Fibroblast of upper back skin (primary cell): ENCODE results near the gene RBFOX1.

ENCODE experiments used
- DNase-seq: peaks from one replicate; pipeline ENCODE4 v3.0.0-alpha.2; 2013

Gene RBFOX1

GRCh38 chr16:7335991-7336634, 3.5 kb downstream of the RBFOX1 start:
- DNase-seq = no peak

DNA sequence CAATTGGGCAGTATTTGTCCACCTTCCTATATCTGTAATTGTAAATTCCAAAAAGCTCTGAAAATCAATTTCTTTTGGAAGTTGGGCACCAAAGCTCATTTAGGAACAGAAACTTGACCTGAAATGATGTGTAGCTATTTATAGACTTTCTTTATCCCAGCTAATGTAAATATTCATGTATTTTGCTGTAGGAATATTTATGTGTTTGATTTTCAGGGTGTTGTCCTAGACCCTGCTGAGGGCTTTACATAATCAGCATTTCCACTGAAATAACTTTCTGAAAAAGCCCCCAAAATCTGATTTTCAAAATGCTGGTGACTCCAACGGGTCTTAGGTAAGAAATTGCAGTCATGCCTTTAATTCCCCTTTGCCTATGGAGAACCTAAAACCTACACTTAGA, 4.1 kb downstream of the RBFOX1 start:
- no peak for DNase-seq

- DNase-seq = no peak
These were observed 6.2 kb downstream of the RBFOX1 start for GRCh38 chr16:7338826-7339225.

- DNase-seq = no peak
These were observed 7.1 kb downstream of the RBFOX1 start for GRCh38 chr16:7339700-7340099.

DNA sequence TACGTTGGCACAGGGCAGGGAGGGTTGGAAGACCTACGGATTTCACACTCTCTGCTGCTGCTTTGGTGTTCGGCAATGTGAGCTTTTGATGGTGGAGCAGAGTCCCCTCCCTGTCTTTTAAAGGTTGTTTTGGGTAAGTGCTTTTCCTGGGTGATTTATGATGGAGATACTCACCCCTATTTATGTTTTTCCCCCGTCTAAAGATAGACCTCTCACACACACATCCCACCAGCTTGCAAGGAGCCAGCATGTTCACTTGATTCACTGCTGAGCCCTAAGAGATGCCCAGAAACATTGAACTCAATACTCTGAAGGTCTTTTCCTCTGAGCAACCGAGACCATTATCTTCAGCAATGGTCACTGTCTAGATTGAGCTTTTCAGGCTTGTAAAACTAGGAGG, 8.3 kb downstream of the RBFOX1 start:
- no peak for DNase-seq

DNA sequence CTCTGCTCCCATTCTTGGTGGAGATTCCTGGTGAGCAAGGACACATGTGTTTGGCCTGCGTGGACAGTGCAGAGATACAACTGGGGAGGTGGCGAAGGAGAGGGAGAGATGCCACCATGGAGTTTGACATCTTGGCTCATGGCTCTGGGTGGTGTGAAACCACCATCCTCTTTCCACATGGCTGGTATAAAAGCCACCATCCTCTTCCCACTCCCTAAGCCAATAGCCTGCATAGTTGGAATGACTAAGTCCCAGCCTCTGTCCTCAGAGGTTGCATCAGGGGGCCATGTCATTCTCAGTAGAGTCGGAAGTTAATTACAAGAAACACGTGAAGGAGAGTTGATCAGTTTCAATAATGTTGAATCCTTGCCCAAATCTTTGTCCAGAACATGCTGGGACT, 10.0 kb downstream of the RBFOX1 start:
- no peak for DNase-seq

- no peak for DNase-seq
These were observed 10.6 kb downstream of the RBFOX1 start for GRCh38 chr16:7343243-7343642.

- no peak for DNase-seq
These were observed 12.5 kb downstream of the RBFOX1 start for GRCh38 chr16:7344830-7345780.

GRCh38 chr16:7350806-7351205, 18.2 kb downstream of the RBFOX1 start:
- no peak for DNase-seq

DNA sequence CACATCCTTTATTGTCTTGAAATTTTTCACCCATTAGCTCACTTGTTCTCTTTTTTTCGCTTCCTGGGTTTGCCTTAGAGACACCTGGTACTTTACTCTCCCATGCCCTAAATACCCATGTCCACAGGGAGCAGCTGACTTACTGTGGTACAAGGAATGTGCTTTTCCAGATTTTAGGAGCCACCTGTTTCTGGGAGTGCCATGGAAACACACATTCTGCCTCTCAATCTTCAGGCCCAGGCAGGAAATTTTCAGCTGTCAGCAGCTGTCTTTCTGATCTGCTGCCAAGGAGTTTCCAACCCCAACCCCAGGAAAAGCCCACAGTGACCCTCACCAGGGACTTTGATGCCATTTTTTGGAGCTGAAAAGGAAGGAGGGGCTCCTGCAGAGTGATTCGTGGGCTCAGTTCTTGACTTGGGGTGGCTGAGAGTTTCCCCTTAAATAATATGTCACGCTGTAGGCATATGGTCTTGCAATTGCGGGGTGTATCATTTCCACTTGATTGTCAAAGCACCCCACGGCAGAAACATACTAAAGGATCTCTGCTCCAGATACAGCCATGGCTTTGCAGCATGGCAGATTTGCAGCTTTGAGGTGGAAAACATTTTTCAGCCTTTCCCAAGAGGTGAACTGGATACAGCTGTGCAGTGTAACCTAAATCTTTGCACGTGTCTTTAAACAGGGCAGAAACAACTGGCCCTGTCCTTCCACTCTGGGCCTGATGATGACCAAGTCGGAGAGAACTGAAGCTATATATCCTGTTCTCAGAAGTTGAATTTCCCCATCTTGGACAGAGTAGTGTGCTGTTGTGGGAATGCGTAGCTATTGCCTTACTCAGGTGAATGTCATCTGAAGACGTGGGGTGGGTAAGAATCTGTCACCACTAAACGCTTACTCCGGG, 19.2 kb downstream of the RBFOX1 start:
- DNase-seq = no peak

DNA sequence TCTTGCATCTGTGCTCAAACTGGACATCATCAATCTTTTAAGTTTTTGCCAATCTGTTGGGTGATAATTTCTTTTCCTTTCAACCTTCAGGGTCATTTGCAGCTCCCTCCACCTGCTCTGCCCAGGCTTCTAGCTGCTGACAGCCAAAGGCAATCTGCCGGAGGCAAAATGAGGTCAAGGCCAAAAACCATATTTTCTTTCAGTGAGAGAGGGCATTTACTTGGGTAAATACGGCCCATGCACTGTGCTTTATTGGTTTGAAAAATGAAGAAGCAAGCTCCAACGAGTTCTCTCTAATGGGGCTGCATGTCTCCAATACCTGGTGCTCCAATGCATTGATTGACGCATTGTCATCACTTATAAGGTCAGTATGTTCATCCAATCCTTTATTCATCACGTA, 23.1 kb downstream of the RBFOX1 start:
- DNase-seq = no peak

- DNase-seq = no peak
These were observed 28.9 kb downstream of the RBFOX1 start for GRCh38 chr16:7361416-7362129.

DNA sequence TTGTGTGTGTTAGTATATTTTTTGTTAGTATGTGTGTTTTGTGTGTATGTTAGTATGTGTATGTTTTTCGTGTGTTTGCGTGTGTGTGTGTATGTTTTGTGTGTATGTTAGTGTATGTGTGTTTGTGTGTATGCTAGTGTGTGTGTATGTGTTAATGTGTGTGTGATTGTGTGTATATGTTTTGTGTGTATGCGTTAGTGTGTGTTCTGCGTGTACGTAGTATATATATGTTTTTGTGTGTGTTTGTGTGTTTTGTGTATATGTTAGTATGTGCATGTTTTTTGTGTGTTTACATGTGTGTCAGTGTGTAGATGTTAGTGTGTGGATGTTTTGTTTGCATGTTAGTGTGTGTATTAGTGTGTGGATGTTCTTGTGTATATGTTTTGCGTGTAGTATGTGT, 29.6 kb downstream of the RBFOX1 start:
- DNase-seq = no peak

DNA sequence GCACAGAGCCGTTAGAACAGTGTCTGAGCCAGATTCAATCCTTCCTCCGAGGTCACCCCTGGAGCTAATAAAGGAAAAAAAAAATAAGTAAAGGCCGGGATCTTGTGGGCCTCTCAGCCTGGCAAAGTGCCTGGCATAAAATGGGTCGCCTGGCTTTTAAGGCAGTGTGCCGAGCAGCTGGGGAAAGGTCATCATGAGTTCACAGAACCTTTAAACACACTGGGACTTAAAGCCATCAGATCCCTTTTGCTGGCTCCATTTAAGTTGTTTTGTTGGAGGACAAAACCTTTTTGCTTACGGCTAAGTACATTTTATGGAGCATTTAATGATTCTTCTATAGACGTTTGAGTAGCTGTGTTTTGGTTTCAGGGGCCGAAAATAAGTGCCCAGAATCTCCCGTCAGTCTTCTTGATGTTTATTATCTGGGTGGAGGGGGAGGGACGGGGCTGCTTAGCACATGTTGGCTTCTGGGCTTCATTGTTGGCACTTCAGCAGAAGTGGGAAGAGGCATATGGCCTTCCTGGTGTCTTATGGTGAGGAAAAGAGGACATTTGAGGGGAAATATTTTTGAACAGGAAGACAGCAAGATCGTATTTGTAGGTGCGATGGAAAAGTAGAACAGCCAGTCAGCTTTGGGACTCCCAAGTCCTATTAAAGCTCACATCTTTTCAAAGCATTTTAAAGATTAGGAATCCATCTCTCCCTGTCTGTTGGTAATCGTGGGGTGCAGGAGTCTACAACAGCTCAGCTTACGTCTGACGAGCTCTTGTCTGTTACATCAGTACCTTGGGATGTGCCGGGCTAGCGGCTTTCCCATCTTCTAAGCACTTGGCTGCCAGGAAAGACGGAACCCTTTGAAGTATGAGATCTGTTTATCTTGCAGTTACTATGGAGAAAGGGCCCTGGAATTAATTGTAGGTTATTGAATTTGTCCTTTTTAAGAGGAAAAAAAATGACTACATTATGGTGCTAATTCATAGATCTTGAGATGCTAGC, 31.1 kb downstream of the RBFOX1 start:
- no peak for DNase-seq

DNA sequence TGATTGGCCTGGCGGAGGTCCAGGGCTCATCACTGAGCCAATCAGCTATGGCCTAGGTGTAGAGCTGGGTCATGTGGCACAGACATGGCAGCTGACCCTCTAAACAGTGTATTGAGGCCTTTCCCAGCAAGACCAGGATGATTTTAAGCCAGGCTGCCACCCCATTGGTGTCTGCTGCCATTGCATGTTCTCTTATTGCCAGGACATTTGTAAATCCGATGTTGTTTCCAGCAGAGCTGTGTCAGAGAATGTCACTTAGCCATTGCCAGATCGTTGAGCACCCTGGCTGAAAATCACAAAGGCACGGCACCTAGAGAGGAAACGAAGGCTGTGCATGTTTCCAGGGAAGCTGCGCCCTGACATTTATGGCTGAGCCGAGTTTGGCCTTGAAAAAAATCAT, 33.4 kb downstream of the RBFOX1 start:
- DNase-seq = no peak

GRCh38 chr16:7366993-7367880, 34.6 kb downstream of the RBFOX1 start:
- DNase-seq = no peak

DNA sequence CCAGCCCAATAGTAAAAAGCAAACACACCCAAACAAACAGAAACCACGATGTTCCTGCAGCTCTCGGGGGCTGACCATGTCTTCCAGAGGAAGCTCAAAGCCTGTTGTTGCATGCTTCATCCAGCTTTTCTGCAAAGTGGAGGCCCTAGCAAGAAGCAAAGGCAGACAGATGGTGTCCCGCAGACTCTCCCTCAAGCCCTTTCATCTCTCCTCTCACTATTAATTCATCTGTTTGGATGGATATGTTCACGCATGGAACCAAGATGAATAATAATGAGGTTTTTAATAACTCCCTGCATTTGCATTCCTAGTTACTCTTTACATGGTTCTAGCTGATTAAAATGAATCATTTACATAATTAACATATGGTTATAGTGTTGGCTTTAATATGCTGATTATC, 36.6 kb downstream of the RBFOX1 start:
- no peak for DNase-seq

GRCh38 chr16:7372095-7372494, 39.5 kb downstream of the RBFOX1 start:
- DNase-seq = no peak

GRCh38 chr16:7373776-7374175, 41.1 kb downstream of the RBFOX1 start:
- DNase-seq = no peak

DNA sequence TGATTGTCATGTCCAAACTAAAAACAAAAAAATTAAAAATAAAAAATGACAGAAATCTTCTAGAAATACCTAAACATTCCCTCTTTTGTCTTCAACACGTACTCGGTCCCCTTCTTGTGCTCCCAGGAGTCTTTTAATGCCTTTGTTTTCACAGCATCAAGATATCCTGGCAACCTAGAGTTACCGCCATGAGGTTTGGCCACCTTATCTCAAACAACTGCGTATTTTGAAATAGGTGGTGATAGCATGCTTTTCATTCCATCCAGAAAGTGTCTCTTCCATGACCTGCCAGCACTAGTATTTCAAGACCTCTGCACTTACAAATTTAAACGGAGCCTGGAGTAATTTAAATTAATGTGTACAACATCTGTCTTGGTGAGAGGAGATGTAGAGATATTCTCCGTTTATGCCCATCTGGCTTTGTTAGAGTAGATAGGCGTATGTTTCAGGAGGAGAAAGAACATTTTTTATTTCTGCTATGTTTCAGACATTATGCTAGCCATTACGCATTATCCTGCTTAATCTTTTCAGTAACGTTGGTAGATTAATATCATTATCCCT, 42.0 kb downstream of the RBFOX1 start:
- DNase-seq = no peak
